Measurements from ENCODE around the gene AKR1B1.

The AKR1B1 gene

DNA sequence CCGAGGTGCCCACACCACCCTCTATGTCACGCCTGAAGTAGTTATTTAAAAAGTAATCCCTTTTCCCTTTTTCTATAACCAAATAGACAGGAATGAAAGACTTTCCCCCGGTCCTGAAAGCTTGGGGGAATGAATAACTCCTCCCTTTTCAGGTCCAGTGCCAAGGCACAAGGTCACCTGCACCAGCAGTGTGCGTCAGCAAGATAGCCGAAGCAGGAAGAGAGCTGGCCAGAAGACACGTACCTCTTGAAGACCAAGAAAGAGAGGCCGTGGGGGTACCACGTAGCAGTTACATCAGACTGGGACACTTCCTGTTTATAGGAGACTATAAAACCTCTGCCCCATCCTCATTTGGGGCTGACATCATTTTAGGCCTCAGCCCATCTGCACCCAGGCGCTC, 10.7 kb upstream of the AKR1B1 start:
- DNase-seq (ENCODE audit: low read depth in 2 of 2), result no peak

GRCh38 chr7:134468475-134468874, 9.6 kb upstream of the AKR1B1 start:
- no peak for DNase-seq (ENCODE audit: low read depth in 2 of 2)

- no peak for DNase-seq (ENCODE audit: low read depth in 2 of 2)
Measured at GRCh38 chr7:134468054-134468453, 9.2 kb upstream of the AKR1B1 start.

- no peak for DNase-seq (ENCODE audit: low read depth in 2 of 2)
Measured at GRCh38 chr7:134465491-134465890, 6.6 kb upstream of the AKR1B1 start.

DNA sequence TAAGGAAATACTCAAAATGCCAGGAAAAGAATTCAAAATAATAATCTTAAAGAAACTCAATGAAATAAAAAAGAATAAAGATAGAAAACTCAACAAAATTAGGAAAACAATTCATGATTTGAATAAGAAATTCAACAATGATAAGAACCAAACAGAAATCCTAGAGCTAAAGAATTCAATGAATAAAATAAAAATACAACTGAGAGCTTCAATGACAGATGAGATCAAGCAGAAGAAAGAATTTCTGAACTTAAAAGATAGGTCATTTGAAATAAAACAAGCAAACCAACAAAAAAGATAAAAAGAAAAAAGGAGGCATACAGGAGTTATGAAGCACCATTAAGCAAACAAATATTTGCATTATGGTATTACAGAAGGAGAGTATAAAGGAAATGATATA, 5.6 kb upstream of the AKR1B1 start:
- no peak for DNase-seq (ENCODE audit: low read depth in 2 of 2)

- DNase-seq (ENCODE audit: low read depth in 2 of 2), result no peak
Measured at GRCh38 chr7:134463751-134464150, 4.9 kb upstream of the AKR1B1 start.

DNA sequence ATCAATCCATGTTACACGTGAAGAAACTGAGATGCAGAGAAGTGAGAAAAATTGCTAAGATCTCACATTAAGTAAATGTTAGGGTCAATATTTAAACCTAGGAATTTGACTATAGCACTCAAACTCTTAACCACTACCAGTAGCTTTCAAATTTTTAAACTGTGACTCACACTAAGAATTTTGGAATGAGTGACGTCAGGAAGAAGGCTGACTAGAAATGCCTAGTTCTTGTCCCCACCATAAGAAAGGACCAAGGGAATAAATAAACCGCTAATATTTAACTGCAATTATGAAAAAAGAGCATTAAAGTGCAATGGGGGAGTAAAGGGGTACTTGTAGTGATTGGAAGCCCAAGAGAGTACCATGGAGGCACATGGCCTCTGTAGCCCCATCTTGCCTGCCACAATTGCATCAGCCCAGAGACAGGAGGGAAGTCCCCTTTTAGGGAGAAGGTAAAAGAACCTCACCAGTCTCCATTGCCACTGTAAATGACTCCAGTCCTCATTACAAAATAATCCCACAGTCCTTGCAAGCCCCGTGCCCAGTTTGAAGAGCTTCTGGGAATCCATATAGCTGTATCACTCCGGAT, 3.5 kb upstream of the AKR1B1 start:
- no peak for DNase-seq (ENCODE audit: low read depth in 2 of 2)

DNA sequence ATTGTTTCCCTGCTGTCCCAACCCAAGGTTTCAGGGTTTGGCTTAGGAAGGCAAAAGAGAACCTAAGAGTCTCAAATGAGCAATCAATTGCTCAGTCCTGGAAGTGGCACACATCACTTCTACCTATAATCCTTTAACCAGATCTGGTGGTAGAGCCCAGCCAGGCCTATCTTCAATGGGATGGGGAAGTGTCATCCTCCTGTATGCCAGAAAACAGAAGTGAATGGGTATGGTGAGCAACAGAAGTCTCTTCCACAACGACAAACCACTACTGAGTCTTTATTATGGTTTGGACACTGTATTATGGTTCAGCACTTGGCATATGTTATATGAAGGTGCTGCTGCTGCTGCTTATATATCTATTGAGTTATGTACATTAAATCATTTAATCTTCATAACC, 3.0 kb upstream of the AKR1B1 start:
- DNase-seq (ENCODE audit: low read depth in 2 of 2), result no peak

DNA sequence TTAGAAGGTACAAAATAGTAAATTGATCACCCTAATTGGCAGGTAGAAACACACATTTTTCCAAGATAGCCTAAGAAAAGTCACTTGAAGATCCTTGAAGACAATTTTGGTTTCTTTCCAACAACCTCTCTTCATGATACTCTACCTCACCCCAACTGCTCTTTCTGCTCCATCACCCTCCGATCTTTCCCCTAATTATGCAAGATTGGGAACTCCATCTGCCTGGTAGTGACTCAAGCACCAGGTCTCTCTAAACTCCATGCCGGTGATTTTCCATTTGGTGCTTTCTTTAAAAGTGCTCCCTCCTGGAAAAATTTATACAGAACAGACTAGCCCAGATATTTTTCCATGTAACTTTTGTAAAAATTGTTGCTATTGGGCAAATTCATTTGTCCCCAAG, 1.1 kb upstream of the AKR1B1 start:
- no peak for DNase-seq (ENCODE audit: low read depth in 2 of 2)

DNA sequence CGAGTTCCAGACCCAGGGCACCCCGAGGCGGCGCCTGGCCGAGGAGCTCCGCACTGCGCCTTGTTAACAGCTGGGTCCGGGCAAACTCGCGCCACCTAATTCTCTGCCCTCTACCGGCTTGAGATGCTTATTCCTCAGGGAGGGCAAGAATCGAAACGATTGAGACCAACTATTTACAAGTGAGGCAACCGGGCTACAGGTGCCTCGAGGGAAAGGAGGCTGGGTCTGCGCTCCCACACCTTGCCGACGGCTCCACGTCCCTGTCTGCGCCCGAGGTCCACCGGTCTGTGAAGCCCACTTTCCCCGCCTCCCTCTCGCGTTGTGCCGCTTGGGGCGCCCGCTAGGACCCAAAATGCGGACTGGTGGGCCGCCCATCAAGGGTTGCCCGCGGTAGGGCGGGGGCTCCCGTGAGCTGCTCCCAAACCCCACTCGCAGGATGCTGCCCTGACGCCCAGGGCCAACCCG, 527 bp downstream of the AKR1B1 start:
- peak; percentile 1 to 20 for DNase-seq (ENCODE audit: low read depth in 2 of 2)

DNA sequence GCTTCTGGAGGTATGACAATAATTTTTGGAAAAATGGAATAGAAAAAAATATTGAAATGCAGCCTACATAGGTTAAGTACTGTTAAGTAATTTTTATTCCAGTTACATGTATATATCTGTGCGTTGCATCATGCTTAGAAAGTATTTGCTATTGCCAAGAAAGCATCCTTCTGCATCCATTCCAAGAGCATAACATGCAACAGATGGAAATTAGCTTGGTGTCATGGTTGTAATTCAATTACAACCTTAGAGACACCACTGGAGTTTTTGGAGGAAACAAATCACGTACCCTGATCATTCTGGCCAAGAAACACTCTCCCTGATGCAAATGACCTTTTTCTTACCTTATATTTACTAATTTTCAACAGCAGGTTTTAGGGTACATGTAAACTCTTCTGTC, 1.7 kb downstream of the AKR1B1 start:
- DNase-seq (ENCODE audit: low read depth in 2 of 2), result no peak

DNA sequence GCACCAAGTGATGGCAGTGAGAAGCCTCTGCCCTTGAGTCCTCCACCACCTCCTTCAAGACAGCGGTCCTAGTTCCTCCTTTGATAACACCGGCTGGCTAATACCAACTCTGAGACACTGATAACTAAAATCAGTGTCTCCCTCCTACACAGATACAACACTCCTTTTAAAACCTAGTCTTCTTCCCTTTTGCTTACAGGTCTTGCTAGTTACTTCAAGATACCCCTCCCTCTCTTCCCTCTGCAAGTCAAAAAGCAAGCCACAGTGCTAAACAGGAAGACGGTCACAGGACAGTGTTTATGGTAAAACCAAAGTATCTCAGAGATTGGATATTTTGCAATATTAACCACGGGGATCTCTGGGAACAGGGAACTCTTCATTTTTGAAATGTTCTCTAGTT, 4.6 kb downstream of the AKR1B1 start:
- no peak for DNase-seq (ENCODE audit: low read depth in 2 of 2)

DNA sequence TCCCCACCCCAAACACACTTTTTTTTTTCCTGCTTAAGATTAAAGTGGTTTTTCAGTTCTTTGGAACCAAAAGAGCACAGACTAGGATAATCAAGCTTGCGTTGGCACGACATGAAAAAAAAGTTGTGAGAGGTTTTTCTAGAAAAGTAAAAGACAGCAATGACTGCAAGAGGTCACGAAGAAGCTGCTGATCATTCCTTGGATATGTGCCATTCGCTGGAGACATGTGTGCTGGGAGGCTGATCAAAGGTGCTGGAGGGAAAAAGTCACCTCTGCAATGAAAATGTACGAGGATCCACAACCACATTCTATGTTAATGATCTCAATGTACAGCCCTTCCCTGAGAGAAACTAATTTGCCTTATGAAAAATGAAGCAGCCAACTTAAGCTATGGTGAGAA, 5.4 kb downstream of the AKR1B1 start:
- DNase-seq (ENCODE audit: low read depth in 2 of 2), result no peak

DNA sequence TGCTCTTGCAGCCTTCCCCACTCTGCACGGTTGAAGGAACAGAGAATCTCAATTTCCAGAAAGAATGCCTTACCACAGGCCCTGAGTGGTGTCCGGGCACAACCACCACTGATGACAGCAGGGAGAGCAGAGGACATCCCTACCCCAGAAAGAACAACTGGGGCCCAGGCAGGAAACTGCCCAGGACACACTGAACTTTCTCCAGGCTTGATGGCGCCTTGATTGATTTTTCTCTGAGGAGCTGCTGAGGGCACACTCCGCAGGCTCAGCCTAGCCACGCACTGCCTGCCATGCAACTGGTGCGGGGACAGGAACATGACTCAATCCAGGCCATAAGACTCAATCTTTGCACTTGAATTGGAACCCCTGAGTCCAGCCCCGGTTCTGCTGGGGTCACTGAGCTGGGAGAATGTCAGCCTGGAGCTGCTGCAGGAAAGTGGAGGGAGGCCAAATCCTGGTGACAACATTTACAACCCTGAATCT, 5.9 kb downstream of the AKR1B1 start:
- no peak for DNase-seq (ENCODE audit: low read depth in 2 of 2)

DNA sequence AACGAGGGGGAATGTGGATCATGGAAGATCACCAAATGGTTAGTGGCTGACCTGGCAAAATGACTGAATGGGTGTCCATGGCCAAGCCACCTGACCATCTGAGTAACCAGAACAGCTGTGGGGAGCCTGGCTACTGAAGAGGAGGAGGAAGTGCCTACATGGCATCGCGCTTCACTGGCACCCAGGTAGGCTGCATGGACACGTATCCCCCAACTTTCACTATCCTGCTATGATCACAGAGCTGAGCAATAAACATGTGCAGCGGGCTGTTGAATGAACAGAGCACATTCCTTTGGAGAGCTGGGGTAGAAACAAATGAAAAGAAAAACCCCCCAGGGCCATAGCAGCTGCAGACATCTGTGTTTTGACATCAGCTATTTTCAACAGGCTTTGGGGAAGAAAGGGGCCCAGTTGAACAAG, 6.5 kb downstream of the AKR1B1 start:
- no peak for DNase-seq (ENCODE audit: low read depth in 2 of 2)

- no peak for DNase-seq (ENCODE audit: low read depth in 2 of 2)
Measured at GRCh38 chr7:134451656-134452055, 7.2 kb downstream of the AKR1B1 start.

DNA sequence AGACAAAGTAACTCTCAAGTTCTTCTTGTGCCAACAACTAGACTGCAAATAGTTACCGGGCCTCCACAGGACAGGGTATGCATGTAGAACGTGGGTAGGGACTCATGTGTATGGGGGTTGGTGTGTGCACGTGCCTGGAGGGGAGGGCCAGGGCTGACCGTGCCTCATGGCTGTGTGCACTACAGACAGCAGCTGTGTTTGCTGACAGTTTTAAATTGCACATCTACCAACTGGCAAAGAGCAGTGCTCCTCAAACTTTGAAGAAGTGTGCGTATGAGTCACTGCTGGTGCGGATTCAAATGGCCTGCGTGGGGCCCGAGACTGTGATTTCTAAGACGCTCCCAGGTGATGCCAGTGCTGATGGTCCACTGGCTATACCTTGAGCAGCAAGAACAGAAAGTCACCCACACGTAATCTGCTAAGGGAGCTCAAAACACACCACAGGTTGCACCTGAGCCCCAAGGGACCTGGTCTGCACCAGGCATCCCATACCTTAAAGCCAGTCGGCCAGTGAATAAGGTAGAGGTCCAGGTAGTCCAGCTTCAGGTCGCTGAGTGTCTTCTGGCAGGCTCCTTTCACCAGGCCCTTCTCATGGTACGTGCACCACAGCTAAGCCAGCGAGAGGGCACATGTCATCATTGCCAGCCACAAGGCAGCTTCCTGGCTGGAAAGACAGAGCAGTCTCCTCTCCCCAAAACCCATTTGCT, 8.5 kb downstream of the AKR1B1 start:
- DNase-seq (ENCODE audit: low read depth in 2 of 2), result no peak

DNA sequence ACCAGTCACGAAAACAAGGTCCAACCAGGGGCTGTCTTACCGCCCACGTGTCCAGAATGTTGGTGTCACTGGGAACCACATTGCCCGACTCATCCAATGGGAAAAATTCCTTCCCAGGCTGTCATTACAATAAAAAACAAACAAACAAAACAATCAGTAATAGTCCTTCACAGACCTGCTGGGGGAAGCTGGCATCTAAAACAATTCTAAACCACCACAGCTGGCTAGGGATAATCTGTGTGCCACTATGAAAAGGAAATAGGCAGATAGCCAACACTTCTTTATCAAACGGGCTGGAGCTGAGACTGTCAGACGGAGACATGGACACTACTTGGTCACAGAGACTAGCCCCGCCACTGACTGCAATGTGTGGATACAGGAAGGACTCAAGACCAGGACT, 9.2 kb downstream of the AKR1B1 start:
- no peak for DNase-seq (ENCODE audit: low read depth in 2 of 2)

DNA sequence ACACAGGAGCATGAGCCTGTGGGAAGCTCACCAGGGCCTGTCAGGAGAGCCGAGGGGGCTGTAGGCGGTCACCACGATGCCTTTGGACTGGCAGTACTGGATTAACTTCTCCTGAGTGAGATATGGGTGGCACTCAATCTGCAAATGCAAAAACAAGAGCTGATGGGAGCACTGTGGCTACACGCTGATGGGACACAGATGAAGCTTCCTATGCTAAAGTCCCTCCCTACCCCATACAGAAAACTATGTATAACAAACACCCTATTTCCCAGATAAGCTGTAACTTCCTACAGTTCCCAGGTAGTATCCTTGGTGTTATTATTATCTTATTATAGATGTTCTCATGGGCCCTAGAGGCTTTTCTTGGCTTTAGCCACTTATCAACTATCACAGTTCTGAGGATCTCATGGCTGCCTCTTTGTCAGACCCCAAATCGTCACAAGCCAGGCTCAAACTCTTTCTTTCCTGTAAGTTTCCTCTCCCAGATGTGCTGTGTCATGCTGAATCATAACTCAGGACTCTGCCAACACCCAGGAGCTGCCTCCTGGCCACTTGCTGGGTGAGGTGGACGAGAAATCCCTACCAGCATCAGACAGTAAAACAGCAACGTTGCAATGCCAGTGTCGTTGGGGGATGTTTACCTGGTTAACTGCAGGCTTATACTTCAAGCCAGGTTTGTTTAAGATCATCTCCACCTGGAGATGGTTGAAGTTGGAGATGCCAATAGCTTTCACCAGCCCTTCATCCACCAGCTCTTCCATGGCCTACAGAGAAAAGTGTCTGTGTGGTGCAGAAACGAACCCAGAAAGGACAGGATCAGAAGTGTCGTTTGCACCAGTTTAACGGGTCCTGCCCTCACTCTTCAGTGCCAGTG, 10.3 kb downstream of the AKR1B1 start:
- no peak for DNase-seq (ENCODE audit: low read depth in 2 of 2)

DNA sequence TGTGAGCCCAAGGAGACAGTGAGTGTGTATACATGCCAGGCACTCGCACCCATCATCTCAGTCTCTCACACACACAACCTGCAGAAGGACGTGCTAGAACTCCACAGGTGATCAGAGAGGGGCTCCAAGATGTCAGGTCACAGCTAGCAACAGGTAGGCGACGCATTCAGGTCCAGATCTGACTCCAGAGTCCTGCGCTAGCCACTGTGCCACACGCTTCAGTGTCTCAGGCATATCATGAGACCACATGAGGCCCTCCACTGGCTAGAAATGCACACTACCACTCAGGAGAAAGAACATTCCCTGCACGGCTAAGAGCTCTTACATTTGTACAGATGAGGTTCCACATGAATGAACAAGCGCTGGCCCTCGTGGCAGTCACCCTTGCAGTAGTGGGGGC, 11.5 kb downstream of the AKR1B1 start:
- no peak for DNase-seq (ENCODE audit: low read depth in 2 of 2)

DNA sequence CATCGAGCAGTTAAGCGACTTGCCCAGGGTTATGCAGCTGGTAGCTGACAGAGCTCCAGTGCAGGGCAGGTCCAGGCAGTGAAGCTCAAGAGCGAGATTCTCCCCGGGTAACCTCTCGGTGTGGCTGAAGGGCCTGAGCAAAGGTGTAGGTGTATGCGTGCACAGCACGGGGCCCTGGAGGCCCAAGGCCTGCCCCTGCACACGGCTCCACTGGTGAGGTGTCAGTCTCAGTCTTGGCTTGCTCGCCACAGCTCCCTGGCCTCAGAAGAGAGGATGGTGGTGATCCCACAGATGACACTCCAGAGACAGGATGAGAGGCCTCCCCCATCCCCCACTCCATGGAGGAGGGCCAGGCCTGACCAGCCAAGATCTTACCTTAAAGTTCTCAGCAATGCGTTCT, 12.0 kb downstream of the AKR1B1 start:
- DNase-seq (ENCODE audit: low read depth in 2 of 2), result no peak

- no peak for DNase-seq (ENCODE audit: low read depth in 2 of 2)
Measured at GRCh38 chr7:134446446-134446845, 12.5 kb downstream of the AKR1B1 start.

GRCh38 chr7:134444961-134445315, 14.0 kb downstream of the AKR1B1 start:
- no peak for DNase-seq (ENCODE audit: low read depth in 2 of 2)

All from stimulated activated CD4-positive, alpha-beta T cell treated with anti-CD3 and anti-CD28 coated beads, Interleukin-1b, Interleukin-23, amount 100 ng/mL, for 1 hour (primary cell).